Measurements from ENCODE around the gene AGA.

The AGA gene

GRCh38 chr4:177446586-177446985, 4.3 kb upstream of the AGA start:
- no peak for DNase-seq

GRCh38 chr4:177444911-177445736, 2.9 kb upstream of the AGA start:
- no peak for DNase-seq

- DNase-seq = no peak
Observed at GRCh38 chr4:177441061-177441802, 1.0 kb downstream of the AGA start.

- DNase-seq = no peak
Observed at GRCh38 chr4:177436456-177436855, 5.8 kb downstream of the AGA start.

GRCh38 chr4:177434667-177435066, 7.6 kb downstream of the AGA start:
- no peak for DNase-seq

- no peak for DNase-seq
Observed at GRCh38 chr4:177427192-177427591, 15.0 kb downstream of the AGA start.

- no peak for DNase-seq
Observed at GRCh38 chr4:177419434-177419833, 22.8 kb downstream of the AGA start.

- DNase-seq = no peak
Observed at GRCh38 chr4:177413656-177414055, 28.6 kb downstream of the AGA start.

- DNase-seq = no peak
Observed at GRCh38 chr4:177413076-177413475, 29.2 kb downstream of the AGA start.

GRCh38 chr4:177411996-177412395, 30.2 kb downstream of the AGA start:
- no peak for DNase-seq

- DNase-seq = no peak
Observed at GRCh38 chr4:177410566-177410965, 31.7 kb downstream of the AGA start.

- DNase-seq = no peak
Observed at GRCh38 chr4:177408023-177408422, 34.2 kb downstream of the AGA start.

GRCh38 chr4:177405508-177405907, 36.7 kb downstream of the AGA start:
- DNase-seq = no peak

GRCh38 chr4:177404986-177405385, 37.3 kb downstream of the AGA start:
- DNase-seq = no peak

- no peak for DNase-seq
Observed at GRCh38 chr4:177404342-177404741, 37.9 kb downstream of the AGA start.

GRCh38 chr4:177403746-177404145, 38.5 kb downstream of the AGA start:
- DNase-seq = no peak

GRCh38 chr4:177401658-177402273, 40.5 kb downstream of the AGA start:
- DNase-seq = no peak

GRCh38 chr4:177400030-177400429, 42.2 kb downstream of the AGA start:
- DNase-seq = no peak

- no peak for DNase-seq
Observed at GRCh38 chr4:177396352-177396751, 45.9 kb downstream of the AGA start.

- no peak for DNase-seq
Observed at GRCh38 chr4:177393236-177393635, 49.0 kb downstream of the AGA start.

GRCh38 chr4:177391953-177392352, 50.3 kb downstream of the AGA start:
- DNase-seq = no peak

- no peak for DNase-seq
Observed at GRCh38 chr4:177391287-177391686, 51.0 kb downstream of the AGA start.

- DNase-seq = no peak
Observed at GRCh38 chr4:177386278-177386815, 55.9 kb downstream of the AGA start.
